Endothelial cell of umbilical vein (primary cell): Measurements from ENCODE around the gene RAMP1.

Experiments
- POLR2A ChIP-seq: IDR thresholded peaks from 2 replicates; pipeline ENCODE4 v1.6.1; 2012; ENCODE audit warnings: low read depth, mild to moderate bottlenecking, control low read depth, low read length
- POLR2AphosphoS5 ChIP-seq: IDR thresholded peaks from 2 replicates; pipeline ENCODE4 v1.6.1; 2012; ENCODE audit warnings: low read depth, mild to moderate bottlenecking, control low read depth, low read length, moderate library complexity; ENCODE audit not compliant: insufficient read depth
- TF ChIP-seq, protein P1 (sequence below), 2 donors: IDR thresholded peaks; 1 replicate in 1 of 2; 2 replicates in 1 of 2; pipeline ENCODE4 v1.5.1; 2011; ENCODE audit warnings: low read length in 2 of 2, mild to moderate bottlenecking in 2 of 2, moderate library complexity in 2 of 2, control low read depth in 1 of 2, inconsistent platforms in 1 of 2, low read depth in 1 of 2; ENCODE audit not compliant: insufficient read depth in 1 of 2; ENCODE audit errors: extremely low read depth in 1 of 2
- TF ChIP-seq, protein P2 (sequence below): IDR thresholded peaks from 2 replicates; pipeline ENCODE4 v1.6.1; 2011; ENCODE audit not compliant: insufficient read depth, insufficient read length

DNA sequence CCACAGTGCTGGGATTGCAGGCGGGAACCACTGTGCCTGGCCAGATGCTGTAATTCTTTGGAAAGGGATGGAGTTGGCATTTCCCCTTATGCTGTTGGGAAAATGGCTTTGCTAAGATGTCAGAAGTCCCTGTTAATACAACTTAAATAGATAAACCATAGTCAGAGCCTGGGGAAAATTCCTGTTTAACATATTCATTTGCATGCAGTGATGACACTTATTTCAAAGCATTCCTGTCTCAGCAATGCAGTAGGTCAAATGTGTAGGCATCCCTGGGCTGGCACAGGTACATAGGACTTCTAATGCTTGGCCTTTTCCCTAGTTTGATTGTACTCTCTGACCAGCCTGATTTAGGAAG is 38.6 kb downstream of the RAMP1 start:
- TF ChIP-seq, protein P1, sequence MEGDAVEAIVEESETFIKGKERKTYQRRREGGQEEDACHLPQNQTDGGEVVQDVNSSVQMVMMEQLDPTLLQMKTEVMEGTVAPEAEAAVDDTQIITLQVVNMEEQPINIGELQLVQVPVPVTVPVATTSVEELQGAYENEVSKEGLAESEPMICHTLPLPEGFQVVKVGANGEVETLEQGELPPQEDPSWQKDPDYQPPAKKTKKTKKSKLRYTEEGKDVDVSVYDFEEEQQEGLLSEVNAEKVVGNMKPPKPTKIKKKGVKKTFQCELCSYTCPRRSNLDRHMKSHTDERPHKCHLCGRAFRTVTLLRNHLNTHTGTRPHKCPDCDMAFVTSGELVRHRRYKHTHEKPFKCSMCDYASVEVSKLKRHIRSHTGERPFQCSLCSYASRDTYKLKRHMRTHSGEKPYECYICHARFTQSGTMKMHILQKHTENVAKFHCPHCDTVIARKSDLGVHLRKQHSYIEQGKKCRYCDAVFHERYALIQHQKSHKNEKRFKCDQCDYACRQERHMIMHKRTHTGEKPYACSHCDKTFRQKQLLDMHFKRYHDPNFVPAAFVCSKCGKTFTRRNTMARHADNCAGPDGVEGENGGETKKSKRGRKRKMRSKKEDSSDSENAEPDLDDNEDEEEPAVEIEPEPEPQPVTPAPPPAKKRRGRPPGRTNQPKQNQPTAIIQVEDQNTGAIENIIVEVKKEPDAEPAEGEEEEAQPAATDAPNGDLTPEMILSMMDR (IDR thresholded peaks at IDR 0.05; ENCODE audit: extremely low read depth in 1 of 2, insufficient read depth in 1 of 2, low read depth in 1 of 2, low read length in 2 of 2) = no peak
- TF ChIP-seq POLR2A (no peak), POLR2AphosphoS5 (no peak)
- TF ChIP-seq, protein P2, sequence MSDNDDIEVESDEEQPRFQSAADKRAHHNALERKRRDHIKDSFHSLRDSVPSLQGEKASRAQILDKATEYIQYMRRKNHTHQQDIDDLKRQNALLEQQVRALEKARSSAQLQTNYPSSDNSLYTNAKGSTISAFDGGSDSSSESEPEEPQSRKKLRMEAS = no peak
